T-helper 1 cell treated with Interleukin-12 subunit alpha and Interleukin-12 subunit beta and Interleukin-4 antibody, amounts not matched to agents 30 ng/mL and 1 ng/mL, for 36 hours (primary cell): ENCODE data around the gene NEDD4. TPM values are rescaled to one million over a fixed set of nuclear protein-coding genes. Genes with fewer than 3 reads are reported as not detected.
"Not testable (repeated sequence)": the region's sequence is repeated elsewhere in the genome, so short reads cannot be mapped to it uniquely, and the experiment has no call there.

Experiments
- intact Hi-C: fragments of 100-400 bp; cut with micrococcal nuclease; formaldehyde crosslinking; loops from one replicate; pipeline ENCODE4 v1.15.1; 2024
- total RNA-seq: library from RNA; stranded (reverse); gene quantifications from 2 replicates; pipeline ENCODE4 v1.2.3, GENCODE V29; 2022

The NEDD4 gene
- total RNA-seq, 1 donor from 2014 or later, result 11.4 TPM

DNA sequence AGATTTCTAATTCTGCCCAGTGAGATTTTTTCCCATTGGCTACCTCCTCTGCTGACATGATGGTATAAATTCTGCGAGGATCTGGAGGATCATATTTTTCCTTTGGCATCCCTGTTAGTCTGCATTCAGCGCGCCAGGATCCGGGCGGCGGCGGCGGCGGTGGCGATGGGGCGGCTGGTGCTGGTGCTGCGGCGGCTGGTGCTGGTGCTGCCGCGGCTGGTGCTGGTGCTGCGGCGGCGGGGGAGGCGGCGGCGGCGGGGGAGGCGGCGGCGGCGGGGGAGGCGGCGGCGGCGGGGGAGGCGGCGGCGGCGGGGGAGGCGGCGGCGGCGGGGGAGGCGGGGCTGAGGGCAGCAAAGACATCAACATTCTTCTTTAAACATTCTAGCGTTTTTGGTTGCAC, 13.6 kb upstream of the NEDD4 start:
- intact Hi-C loops, result not testable (repeated sequence)

DNA sequence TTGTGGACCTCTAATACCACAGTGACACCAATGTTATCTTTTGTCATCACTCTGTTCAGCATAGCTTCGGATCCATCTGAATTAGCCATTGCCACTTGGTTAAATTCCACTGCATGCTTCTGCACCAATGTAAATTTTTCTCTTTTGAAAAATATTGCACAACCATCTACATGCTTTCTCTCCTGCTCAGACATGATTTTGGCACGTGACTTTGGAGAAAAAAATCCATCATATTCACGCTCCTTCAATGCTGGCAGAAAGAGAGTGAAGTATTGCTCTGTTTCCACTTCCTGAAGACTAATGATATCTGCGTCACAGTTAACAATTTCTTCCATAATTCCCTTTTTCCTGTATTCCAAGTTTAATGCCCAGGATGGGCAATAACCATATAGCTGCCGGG, 13.0 kb upstream of the NEDD4 start:
- intact Hi-C loops, result not testable (repeated sequence)

GRCh38 chr15:56004281-56004680, 10.9 kb upstream of the NEDD4 start:
- intact Hi-C loops, result not testable (repeated sequence)

DNA sequence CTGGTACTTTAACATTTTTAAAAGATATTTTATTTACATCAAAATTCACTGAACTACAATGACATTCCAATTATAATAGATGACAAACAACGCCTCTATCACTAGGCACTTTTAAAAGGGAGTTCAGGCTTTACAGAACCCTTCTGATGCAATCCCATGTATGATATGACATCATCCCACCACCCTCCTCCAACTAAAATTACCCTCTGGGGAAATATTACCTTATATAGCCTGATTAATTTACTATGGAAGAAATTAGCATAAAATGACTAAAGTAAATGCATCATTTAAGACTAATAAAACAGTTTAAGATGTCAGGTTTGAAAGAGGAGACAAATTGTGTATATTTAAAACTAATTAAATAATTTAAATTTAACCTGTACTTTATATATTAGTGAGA, 10.4 kb upstream of the NEDD4 start:
- intact Hi-C loops, result not testable (repeated sequence)

- intact Hi-C loops, result not testable (repeated sequence)
Observed at GRCh38 chr15:56003277-56003676, 9.9 kb upstream of the NEDD4 start.

DNA sequence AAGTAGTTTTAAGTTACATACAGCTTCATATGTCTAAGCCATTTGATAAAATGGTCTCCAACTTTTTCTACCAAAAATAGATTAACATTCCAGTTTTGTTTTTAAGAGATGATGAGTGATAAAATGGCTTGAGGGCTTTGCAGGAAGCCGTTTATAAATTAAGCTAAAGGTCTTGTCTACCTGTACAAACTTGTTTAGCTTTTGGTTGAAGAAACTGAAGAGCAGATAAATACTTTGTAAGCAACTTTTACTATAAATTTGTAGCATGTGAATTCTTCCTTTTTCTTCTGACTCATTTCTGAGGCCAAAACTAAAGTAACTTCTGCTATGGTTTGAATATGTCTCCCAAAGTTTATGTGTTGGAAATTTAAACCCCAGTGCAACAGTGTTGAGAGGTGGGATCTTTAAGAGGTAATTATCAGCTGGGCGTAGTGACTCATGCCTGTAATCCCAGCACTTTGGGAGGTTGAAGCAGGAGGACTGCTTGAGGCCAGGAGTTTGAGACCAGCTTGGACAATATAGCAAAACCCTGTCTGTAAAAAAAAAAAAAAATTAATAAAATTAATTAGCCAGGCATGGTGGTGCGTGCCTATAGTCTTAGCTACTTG, 8.2 kb upstream of the NEDD4 start:
- intact Hi-C loops, result no loop called here

- intact Hi-C loops, result no loop called here
Observed at GRCh38 chr15:55999658-56000057, 6.2 kb upstream of the NEDD4 start.

GRCh38 chr15:55998478-55998877, 5.1 kb upstream of the NEDD4 start:
- intact Hi-C loops, result no loop called here

- intact Hi-C loops, result loop anchor here (1.0 to 5.0 kb wide), 5 partner anchors 49 to 433 kb away; partner anchors contain the start of gene TEX9
Observed at GRCh38 chr15:55993804-55994560, 570 bp upstream of the NEDD4 start.

- intact Hi-C loops, result loop anchor here (1.0 to 5.0 kb wide), 5 partner anchors 51 to 435 kb away; partner anchors contain the start of gene TEX9
Observed at GRCh38 chr15:55992769-55993110, 672 bp downstream of the NEDD4 start.

DNA sequence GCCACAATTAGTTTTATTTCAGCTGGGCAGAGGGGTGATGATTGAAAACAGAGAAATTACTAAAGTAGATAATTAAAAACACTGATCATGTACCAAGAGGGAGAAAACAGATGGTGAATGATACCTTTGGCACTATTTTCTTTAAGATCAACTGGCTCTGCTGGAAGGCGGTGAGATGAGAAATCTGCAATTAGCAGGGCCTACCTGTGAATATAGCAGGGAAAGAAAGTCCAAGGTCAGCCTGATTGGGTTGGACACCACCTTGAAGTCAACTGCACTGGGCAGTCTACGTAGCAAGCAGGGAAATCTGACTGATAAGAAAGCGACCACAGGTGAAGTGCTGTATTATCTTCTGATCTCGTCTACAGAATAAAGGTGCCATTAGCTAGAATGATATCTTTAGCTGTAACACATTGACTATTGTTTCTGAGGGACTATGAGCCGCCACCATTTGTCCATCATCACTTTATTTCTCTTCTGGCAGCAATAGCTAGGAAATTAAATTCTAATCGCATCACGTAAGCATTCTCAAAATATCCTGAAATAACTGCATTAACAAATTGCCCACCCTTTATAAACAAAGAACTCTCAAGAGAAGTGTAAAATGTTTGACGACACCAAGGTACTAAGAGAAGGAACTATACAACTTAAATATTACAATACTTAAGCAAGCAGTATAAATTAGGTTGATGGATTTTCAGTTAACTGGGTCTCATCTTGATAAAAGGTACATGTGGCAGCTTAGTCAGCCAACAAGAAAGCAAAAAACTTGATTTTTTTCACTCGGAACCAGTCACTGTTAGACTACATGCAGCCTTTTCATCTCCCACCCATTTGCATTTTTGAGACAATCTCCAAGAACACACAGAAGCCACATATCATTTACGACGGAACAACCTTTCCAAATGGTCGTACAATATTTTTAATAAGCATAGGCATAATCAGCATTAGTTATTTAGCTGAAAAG, 1.3 kb downstream of the NEDD4 start:
- intact Hi-C loops, result loop anchor here (5.0 kb wide), 2 partner anchors 375 to 435 kb away; partner anchors contain the start of gene TEX9

DNA sequence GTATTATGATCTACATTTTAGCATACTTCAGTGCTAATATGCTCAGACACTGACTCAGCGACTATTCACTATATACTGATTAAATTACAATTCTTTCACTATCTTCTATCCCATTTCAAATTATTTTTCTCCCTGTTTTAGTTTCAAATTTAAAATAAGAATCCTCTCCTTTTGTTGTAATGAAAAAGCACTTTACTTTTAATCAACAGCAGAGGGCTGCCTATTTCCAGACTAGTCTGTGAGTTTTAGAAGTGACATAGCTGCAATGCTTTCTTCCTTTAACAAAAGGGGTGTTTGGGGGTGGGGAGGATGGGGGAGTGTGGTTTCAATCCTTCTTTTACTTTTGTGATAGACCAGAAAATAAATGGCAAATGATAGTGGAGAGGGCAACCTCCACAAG, 2.4 kb downstream of the NEDD4 start:
- intact Hi-C loops, result loop anchor here (5.0 kb wide), 2 partner anchors 376 to 436 kb away; partner anchors contain the start of gene TEX9

- intact Hi-C loops, result loop anchor here (5.0 kb wide), 2 partner anchors 377 to 437 kb away; partner anchors contain the start of gene TEX9
Observed at GRCh38 chr15:55990516-55990915, 2.9 kb downstream of the NEDD4 start.

- intact Hi-C loops, result no loop called here
Observed at GRCh38 chr15:55989383-55989782, 4.0 kb downstream of the NEDD4 start.

DNA sequence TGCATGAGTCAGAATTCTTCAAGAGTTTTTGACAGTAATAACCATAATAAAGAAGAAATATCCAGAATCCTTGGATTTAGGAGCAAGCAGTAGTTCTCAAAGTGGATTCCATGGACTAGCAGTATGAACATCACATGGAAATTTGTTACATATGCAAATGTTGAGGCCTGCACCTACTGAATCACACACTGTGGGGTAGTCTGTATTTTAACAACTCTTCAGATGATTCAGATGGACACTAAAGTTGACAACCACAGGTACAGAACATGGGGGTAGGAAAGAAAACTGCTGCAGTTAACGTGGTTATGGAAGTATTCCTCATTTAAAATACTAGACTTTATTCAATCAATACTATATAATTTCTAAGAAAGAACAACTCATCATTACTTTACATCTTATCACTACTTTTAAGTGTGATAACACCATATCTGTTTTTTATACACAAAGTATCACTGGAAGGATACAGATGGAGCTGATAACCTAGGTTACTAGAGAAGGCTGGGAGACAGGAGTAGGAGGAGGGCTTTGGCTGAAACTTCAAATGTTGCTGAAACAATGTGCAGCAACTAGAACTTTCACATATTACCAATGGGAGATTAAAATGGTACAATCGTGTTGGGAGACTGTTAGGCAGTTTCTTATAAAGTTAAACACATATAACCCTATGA, 11.7 kb downstream of the NEDD4 start:
- intact Hi-C loops, result no loop called here

DNA sequence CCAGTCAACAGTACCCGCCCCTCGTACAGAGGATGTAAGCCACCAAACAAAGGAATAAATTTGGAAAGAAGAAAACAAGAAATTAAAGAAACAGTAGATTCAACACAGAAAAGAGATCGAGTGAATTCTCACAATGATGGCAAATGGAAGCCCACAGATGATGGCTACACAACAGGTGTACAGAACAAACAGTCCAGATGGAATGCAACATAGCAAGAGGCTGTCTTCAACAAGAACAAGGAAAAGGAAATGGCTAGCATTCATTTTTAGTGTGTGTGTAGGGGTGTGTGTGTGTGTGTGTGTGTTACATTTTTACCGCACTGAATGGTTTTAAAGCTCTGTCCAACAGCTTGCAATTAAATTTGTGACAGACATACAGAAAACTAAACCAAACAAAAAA, 12.9 kb downstream of the NEDD4 start:
- intact Hi-C loops, result no loop called here

DNA sequence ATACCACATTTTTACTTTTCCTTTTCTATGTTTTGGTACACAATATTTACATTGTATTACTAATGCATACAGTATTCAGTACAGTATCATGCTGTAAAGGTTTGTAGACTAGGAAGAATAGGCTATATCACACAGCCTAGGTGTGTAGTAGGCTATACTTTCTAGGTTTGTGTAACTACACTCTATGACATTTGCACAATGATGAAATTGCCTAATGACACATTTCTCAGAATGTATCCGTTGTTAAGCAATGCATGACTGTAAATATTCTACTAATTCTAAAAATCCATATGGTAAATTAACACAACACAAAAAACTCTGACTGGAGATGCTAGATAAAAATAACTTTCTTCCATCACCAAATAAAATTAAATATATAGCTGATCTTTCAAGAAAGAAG, 16.2 kb downstream of the NEDD4 start:
- intact Hi-C loops, result no loop called here

DNA sequence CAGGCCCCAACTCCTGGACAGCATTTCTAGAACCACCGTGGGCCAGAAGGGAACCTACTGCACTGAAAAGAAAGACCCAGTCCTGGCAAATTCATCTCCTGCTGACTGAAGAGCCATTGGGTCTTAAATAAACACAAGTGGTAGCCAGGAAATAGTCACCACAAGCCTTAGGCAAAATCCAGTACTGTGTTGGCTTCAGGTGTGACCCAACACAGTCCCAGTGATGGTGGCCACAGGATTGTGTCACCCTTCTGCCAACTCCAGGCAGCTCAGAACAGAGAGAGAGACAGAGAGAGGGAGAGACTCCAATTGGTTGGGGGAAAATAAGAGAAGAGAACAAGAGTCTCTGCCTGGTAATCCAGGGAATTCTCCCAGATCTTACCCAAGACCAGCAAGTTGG, 23.1 kb downstream of the NEDD4 start:
- intact Hi-C loops, result no loop called here

GRCh38 chr15:55969582-55969981, 23.8 kb downstream of the NEDD4 start:
- intact Hi-C loops, result no loop called here

- intact Hi-C loops, result no loop called here
Observed at GRCh38 chr15:55968923-55969322, 24.5 kb downstream of the NEDD4 start.

- intact Hi-C loops, result no loop called here
Observed at GRCh38 chr15:55965091-55965490, 28.3 kb downstream of the NEDD4 start.
